HCT116 (cell line): ENCODE measurements around the gene PIK3R6. TPM values are rescaled to one million over a fixed set of nuclear protein-coding genes. Genes with fewer than 3 reads are reported as not detected.

Source experiments
- ATAC-seq: fragments of 200-7000 bp; cut with Tn5 transposase; 2 replicates; pipeline ENCODE4 v1.9.1; 2020; ENCODE audit warnings: mild to moderate bottlenecking, moderate library complexity
- BruUV-seq: library from RNA; stranded (reverse); fragments of 400-500 nt; replicated peaks from 2 replicates; lab custom pipeline; 2021; lab: Mats Ljungman, UMichigan
- CTCF ChIA-PET: fragments of 300-600 bp; sonication (Branson Sonifier 250); formaldehyde crosslinking; loops from one replicate; lab custom pipeline; 2021; ENCODE audit warnings: antibody characterized with exemption; lab: Charles Lee
- POLR2A ChIA-PET: fragments of 300-600, 350-600 bp; sonication (Branson Sonifier 250); formaldehyde crosslinking; loops from one replicate; lab custom pipeline; 2021; ENCODE audit warnings: antibody characterized with exemption; lab: Charles Lee
- RAD21 ChIA-PET, 2 experiments: fragments of 300-600 bp; sonication (Branson Sonifier 250); formaldehyde crosslinking; loops; one replicate each; lab custom pipeline; 2023; ENCODE audit warnings: low total read pairs in 2 of 2; ENCODE audit not compliant: uncharacterized antibody in 2 of 2, unreplicated experiment in 2 of 2, low non-redundant PET in 1 of 2; lab: Charles Lee
- DNase-seq: peaks from one replicate; pipeline ENCODE4 v3.0.0-alpha.2; 2010; ENCODE audit warnings: low read depth, low spot score
- H2AFZ ChIP-seq: fragments of 200-600 bp; shearing (Covaris generic), sonication (generic); 2 replicates; pipeline ENCODE4 v1.6.1; 2017; ENCODE audit warnings: low read depth, mixed run types, mixed read lengths, antibody characterized with exemption, low read length; ENCODE audit not compliant: poor library complexity, severe bottlenecking
- H3K27ac ChIP-seq: 2 replicates; pipeline ENCODE4 v1.5.1; 2012; ENCODE audit warnings: low read depth, low read length
- H3K27me3 ChIP-seq: fragments of 200-600 bp; sonication (generic); 2 replicates; pipeline ENCODE4 v1.6.1; 2016; ENCODE audit warnings: mixed run types, low read length, mixed read lengths; ENCODE audit not compliant: insufficient read depth
- H3K36me3 ChIP-seq, 2 experiments: fragments of 200-500 bp in 1 of 2; fragments of 200-600 bp in 1 of 2; sonication (Bioruptor generic) in 1 of 2; sonication (generic) in 1 of 2; 2 replicates each; pipeline versions ENCODE4 v1.5.1 to v1.6.1; 2014 to 2016; ENCODE audit warnings: low read length in 2 of 2, inconsistent platforms in 1 of 2, mixed read lengths in 1 of 2, mixed run types in 1 of 2; ENCODE audit not compliant: insufficient read depth in 2 of 2, control insufficient read depth in 1 of 2
- H3K4me1 ChIP-seq, 2 experiments: fragments of 200-600 bp in 1 of 2; sonication (generic) in 1 of 2; 2 replicates each; pipeline versions ENCODE4 v1.5.1 to v1.6.1; 2012 to 2017; ENCODE audit warnings: low read length in 2 of 2, inconsistent platforms in 1 of 2, mild to moderate bottlenecking in 1 of 2, mixed read lengths in 1 of 2, mixed run types in 1 of 2, moderate library complexity in 1 of 2; ENCODE audit not compliant: insufficient read depth in 2 of 2, control insufficient read depth in 1 of 2
- H3K4me2 ChIP-seq: fragments of 200-600 bp; sonication (generic); 2 replicates; pipeline ENCODE4 v1.6.1; 2017; ENCODE audit warnings: mixed run types, low read length, mixed read lengths
- H3K4me3 ChIP-seq, 2 experiments: fragments of 200-600 bp in 1 of 2; sonication (generic) in 1 of 2; replicated peaks in 1 of 2; 2 replicates each; pipeline ENCODE4 v1.5.1; 2011 to 2016; ENCODE audit warnings: low read length in 2 of 2, control low read depth in 1 of 2, low read depth in 1 of 2, mild to moderate bottlenecking in 1 of 2, mixed read lengths in 1 of 2, mixed run types in 1 of 2
- H3K79me2 ChIP-seq: fragments of 200-600 bp; sonication (generic); 2 replicates; pipeline ENCODE4 v1.6.1; 2017; ENCODE audit warnings: mild to moderate bottlenecking, mixed run types, low read length, moderate library complexity, mixed read lengths; ENCODE audit not compliant: insufficient read depth
- H3K9ac ChIP-seq: fragments of 200-600 bp; sonication (generic); 2 replicates; pipeline ENCODE4 v1.6.1; 2016; ENCODE audit warnings: low read length, mixed read lengths
- H3K9me2 ChIP-seq: fragments of 200-600 bp; sonication (generic), shearing (Covaris generic); 2 replicates; pipeline ENCODE4 v1.6.1; 2017; ENCODE audit warnings: mixed run types, mild to moderate bottlenecking, moderate library complexity; ENCODE audit not compliant: insufficient read depth
- H3K9me3 ChIP-seq, 2 experiments: fragments of 200-500 bp in 1 of 2; fragments of 200-600 bp in 1 of 2; sonication (Bioruptor generic) in 1 of 2; sonication (generic) in 1 of 2; 2 replicates each; pipeline ENCODE4 v1.6.1; 2014 to 2017; ENCODE audit warnings: low read length in 2 of 2, mixed read lengths in 2 of 2, inconsistent platforms in 1 of 2, low read depth in 1 of 2, mild to moderate bottlenecking in 1 of 2, mixed run types in 1 of 2, moderate library complexity in 1 of 2; ENCODE audit not compliant: control insufficient read depth in 1 of 2, insufficient read depth in 1 of 2
- H4K20me1 ChIP-seq: fragments of 200-600 bp; sonication (generic), shearing (Covaris generic); 2 replicates; pipeline ENCODE4 v1.6.1; 2017; ENCODE audit warnings: mixed run types, mild to moderate bottlenecking, moderate library complexity; ENCODE audit not compliant: insufficient read depth
- CBX3 ChIP-seq: IDR thresholded peaks from 2 replicates; pipeline ENCODE4 v1.6.1; 2012; ENCODE audit warnings: low read depth
- CEBPB ChIP-seq: IDR thresholded peaks from 2 replicates; pipeline ENCODE4 v1.6.1; 2012; ENCODE audit warnings: low read depth
- ELF1 ChIP-seq: IDR thresholded peaks from 2 replicates; pipeline ENCODE4 v1.6.1; 2012; ENCODE audit warnings: low read depth, borderline replicate concordance
- FOSL1 ChIP-seq: IDR thresholded peaks from 2 replicates; pipeline ENCODE4 v1.6.1; 2012; ENCODE audit warnings: low read depth
- POLR2A ChIP-seq: IDR thresholded peaks from 2 replicates; pipeline ENCODE4 v1.7.0; 2011; ENCODE audit warnings: borderline replicate concordance; ENCODE audit not compliant: insufficient read depth, insufficient read length; ENCODE audit errors: extremely low read depth
- intact Hi-C: fragments of 100-400 bp; cut with micrococcal nuclease; formaldehyde crosslinking; loops from 2 replicates; pipeline ENCODE4 v1.10.0; 2022
- total RNA-seq: library from RNA; stranded (reverse); gene quantifications from one replicate; pipeline ENCODE4 v1.2.1, GENCODE V29; 2021; ENCODE audit not compliant: unreplicated experiment
- TF ChIP-seq, protein P1 (sequence below): IDR thresholded peaks from 2 replicates; pipeline ENCODE4 v1.6.1; 2011; ENCODE audit warnings: mild to moderate bottlenecking, low read length, moderate library complexity; ENCODE audit not compliant: insufficient replicate concordance; ENCODE audit errors: extremely low read depth
- TF ChIP-seq, protein P2 (sequence below): IDR thresholded peaks from 2 replicates; pipeline ENCODE4 v1.6.1; 2012; ENCODE audit warnings: low read depth

Gene PIK3R6
- total RNA-seq, 1 experiment from 2014 or later: 0.07 TPM

DNA sequence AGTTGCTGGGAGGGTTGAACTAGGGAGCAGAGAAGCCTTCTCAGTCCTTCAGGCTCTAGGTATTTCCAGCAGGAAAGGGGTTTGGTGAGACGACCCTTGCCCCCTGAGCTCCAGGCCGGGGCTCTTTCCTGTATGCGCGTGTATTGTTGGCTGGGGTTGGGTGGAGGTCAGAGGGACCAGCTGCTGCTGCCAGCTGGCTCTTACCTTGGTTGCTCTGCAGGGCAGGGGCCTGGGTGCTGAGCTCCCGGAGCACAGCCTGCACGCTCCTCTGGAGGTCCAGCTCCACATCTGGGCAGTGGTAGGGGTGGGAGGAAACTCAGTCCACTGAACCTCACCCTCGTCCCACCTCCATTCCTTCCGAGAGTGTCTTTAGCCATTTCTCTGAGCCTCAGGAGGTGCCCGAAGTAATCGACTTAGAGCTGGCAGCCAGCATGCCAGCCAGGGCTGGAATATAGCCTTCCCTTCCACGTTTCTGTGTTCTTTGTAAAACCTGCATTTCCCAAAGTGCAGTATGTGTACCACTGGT lies 28.0 kb downstream of the PIK3R6 start:
- TF ChIP-seq CBX3: no peak
- no peak for TF ChIP-seq ELF1
- TF ChIP-seq, protein P1, sequence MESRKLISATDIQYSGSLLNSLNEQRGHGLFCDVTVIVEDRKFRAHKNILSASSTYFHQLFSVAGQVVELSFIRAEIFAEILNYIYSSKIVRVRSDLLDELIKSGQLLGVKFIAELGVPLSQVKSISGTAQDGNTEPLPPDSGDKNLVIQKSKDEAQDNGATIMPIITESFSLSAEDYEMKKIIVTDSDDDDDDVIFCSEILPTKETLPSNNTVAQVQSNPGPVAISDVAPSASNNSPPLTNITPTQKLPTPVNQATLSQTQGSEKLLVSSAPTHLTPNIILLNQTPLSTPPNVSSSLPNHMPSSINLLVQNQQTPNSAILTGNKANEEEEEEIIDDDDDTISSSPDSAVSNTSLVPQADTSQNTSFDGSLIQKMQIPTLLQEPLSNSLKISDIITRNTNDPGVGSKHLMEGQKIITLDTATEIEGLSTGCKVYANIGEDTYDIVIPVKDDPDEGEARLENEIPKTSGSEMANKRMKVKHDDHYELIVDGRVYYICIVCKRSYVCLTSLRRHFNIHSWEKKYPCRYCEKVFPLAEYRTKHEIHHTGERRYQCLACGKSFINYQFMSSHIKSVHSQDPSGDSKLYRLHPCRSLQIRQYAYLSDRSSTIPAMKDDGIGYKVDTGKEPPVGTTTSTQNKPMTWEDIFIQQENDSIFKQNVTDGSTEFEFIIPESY: no peak
- TF ChIP-seq FOSL1: no peak
- TF ChIP-seq CEBPB: no peak
- TF ChIP-seq, protein P2, sequence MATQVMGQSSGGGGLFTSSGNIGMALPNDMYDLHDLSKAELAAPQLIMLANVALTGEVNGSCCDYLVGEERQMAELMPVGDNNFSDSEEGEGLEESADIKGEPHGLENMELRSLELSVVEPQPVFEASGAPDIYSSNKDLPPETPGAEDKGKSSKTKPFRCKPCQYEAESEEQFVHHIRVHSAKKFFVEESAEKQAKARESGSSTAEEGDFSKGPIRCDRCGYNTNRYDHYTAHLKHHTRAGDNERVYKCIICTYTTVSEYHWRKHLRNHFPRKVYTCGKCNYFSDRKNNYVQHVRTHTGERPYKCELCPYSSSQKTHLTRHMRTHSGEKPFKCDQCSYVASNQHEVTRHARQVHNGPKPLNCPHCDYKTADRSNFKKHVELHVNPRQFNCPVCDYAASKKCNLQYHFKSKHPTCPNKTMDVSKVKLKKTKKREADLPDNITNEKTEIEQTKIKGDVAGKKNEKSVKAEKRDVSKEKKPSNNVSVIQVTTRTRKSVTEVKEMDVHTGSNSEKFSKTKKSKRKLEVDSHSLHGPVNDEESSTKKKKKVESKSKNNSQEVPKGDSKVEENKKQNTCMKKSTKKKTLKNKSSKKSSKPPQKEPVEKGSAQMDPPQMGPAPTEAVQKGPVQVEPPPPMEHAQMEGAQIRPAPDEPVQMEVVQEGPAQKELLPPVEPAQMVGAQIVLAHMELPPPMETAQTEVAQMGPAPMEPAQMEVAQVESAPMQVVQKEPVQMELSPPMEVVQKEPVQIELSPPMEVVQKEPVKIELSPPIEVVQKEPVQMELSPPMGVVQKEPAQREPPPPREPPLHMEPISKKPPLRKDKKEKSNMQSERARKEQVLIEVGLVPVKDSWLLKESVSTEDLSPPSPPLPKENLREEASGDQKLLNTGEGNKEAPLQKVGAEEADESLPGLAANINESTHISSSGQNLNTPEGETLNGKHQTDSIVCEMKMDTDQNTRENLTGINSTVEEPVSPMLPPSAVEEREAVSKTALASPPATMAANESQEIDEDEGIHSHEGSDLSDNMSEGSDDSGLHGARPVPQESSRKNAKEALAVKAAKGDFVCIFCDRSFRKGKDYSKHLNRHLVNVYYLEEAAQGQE: no peak
- no peak for TF ChIP-seq POLR2A
- TF ChIP-seq, all 23 proteins: peak for 0
- H3K9ac ChIP-seq: no peak overlapping the region
- no peaks in the 10 kb centered on the region for H3K9me3 ChIP-seq
- H3K79me2 ChIP-seq: no peaks in the 10 kb centered on the region
- ChIA-PET RAD21 (no interaction called here), CTCF (no interaction called here), POLR2A (no interaction called here)
- H2AFZ ChIP-seq: no peak overlapping the region
- intact Hi-C loops: no loop called here
- no peak overlapping the region for H3K4me3 ChIP-seq
- BruUV-seq: no TSS peak
- no peaks in the 10 kb centered on the region for H3K4me1 ChIP-seq
- no peaks in the 10 kb centered on the region; the same call in 1 of the 2 replicates for H4K20me1 ChIP-seq
- no peak for DNase-seq
- no peak overlapping the region for H3K27ac ChIP-seq
- H3K9me2 ChIP-seq: no peaks in the 10 kb centered on the region
- H3K4me2 ChIP-seq: no peak overlapping the region
- H3K36me3 ChIP-seq: no peaks in the 10 kb centered on the region
- H3K27me3 ChIP-seq: no peaks in the 10 kb centered on the region
- ATAC-seq: no peak
